GM12875 (cell line): Measurements from ENCODE around the gene SLC38A4.
"Not testable (repeated sequence)": the region's sequence is repeated elsewhere in the genome, so short reads cannot be mapped to it uniquely, and the experiment has no call there.

Experiments
- H3K4me3 ChIP-seq: one replicate; pipeline ENCODE4 v1.5.1; 2011; ENCODE audit warnings: low read depth, low read length, control low read depth
- CTCF ChIP-seq: IDR thresholded peaks from 2 replicates; pipeline ENCODE4 v1.5.1; 2011; ENCODE audit warnings: low read depth, mild to moderate bottlenecking, control low read depth, inconsistent platforms, low read length, moderate library complexity, borderline replicate concordance; ENCODE audit not compliant: insufficient read depth

SLC38A4 gene

GRCh38 chr12:46857486-46857885 is 31.7 kb upstream of the SLC38A4 start:
- no peak for TF ChIP-seq CTCF
- H3K4me3 ChIP-seq, result no peak overlapping the region

DNA sequence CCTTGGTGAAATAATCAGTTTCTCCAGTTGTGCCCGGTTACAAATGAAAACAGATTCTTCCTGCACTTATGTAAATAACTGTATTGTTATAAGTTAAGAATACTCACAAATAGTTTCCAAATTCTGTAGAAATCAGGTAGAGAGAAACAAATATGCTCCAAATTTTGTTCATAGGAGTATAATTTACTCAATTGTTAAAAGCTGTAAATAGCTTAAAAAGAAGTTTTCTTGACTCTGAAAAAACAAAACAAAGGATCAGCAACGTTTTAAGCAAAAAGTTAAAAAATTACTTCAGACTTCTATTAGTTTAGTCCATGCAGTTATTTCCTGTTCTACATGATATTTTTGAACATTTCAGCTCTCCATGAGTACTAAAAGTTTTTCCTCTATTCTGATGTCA is 30.0 kb upstream of the SLC38A4 start:
- H3K4me3 ChIP-seq, result no peak overlapping the region
- no peak for TF ChIP-seq CTCF

- not testable (repeated sequence) for H3K4me3 ChIP-seq
These were observed 28.4 kb upstream of the SLC38A4 start for GRCh38 chr12:46854188-46854587.

DNA sequence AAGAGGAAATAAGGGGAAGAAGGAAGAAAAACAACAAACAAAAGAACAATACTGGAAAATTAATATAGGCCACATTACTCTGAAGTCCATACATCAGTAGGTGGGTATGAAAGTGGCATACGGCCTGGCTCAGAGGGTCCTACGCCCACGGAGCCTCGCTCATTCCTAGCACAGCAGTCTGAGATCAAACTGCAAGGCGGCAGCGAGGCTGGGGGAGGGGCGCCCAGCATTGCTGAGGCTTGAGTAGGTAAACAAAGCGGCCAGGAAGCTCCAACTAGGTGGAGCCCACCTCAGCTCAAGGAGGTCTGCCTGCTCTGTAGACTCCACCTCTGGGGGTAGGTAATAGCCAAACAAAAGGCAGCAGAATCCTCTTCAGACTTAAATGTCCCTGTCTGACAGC is 23.0 kb upstream of the SLC38A4 start:
- not testable (repeated sequence) for H3K4me3 ChIP-seq

GRCh38 chr12:46847001-46847400 is 21.2 kb upstream of the SLC38A4 start:
- no peak overlapping the region for H3K4me3 ChIP-seq
- TF ChIP-seq CTCF, result no peak

- H3K4me3 ChIP-seq, result no peak overlapping the region
- TF ChIP-seq CTCF, result no peak
These were observed 18.0 kb upstream of the SLC38A4 start for GRCh38 chr12:46843811-46844210.

- no peak for TF ChIP-seq CTCF
- H3K4me3 ChIP-seq, result no peak overlapping the region
These were observed 16.1 kb upstream of the SLC38A4 start for GRCh38 chr12:46841891-46842290.

- TF ChIP-seq CTCF, result no peak
- no peak overlapping the region for H3K4me3 ChIP-seq
These were observed 14.2 kb upstream of the SLC38A4 start for GRCh38 chr12:46839964-46840363.
